H9 (cell line): Measurements from ENCODE around the gene ZNF879. TPM values are rescaled to one million over a fixed set of nuclear protein-coding genes. Genes with fewer than 3 reads are reported as not detected.

ENCODE experiments used
- DNase-seq: peaks from one replicate; pipeline ENCODE4 v3.0.0-alpha.2; 2017
- H2AFZ ChIP-seq: one replicate; pipeline ENCODE4 v1.6.1; 2013; ENCODE audit warnings: mild to moderate bottlenecking, low read length, control low read depth, moderate library complexity
- H2AK5ac ChIP-seq: 2 replicates; pipeline ENCODE4 v1.6.1; 2013; ENCODE audit warnings: low read length, control low read depth, mixed read lengths; ENCODE audit not compliant: insufficient read length
- H2BK120ac ChIP-seq: one replicate; pipeline ENCODE4 v1.6.1; 2013; ENCODE audit warnings: low read depth, mild to moderate bottlenecking, low read length, control low read depth, inconsistent platforms; ENCODE audit not compliant: poor library complexity, severe bottlenecking
- H2BK12ac ChIP-seq: 2 replicates; pipeline ENCODE4 v1.6.1; 2013; ENCODE audit warnings: low read length, control low read depth, mixed read lengths, low read depth; ENCODE audit not compliant: insufficient read length
- H2BK15ac ChIP-seq: 2 replicates; pipeline ENCODE4 v1.6.1; 2013; ENCODE audit warnings: low read depth, low read length, control low read depth
- H2BK20ac ChIP-seq: one replicate; pipeline ENCODE4 v1.6.1; 2013; ENCODE audit warnings: low read depth, mild to moderate bottlenecking, low read length, control low read depth, inconsistent platforms; ENCODE audit not compliant: poor library complexity, severe bottlenecking
- H2BK5ac ChIP-seq: 2 replicates; pipeline ENCODE4 v1.6.1; 2013; ENCODE audit warnings: low read length, control low read depth, mixed read lengths; ENCODE audit not compliant: insufficient read length
- H3K14ac ChIP-seq: 2 replicates; pipeline ENCODE4 v1.6.1; 2013; ENCODE audit warnings: low read length, control low read depth; ENCODE audit not compliant: insufficient read depth
- H3K18ac ChIP-seq: 2 replicates; pipeline ENCODE4 v1.6.1; 2013; ENCODE audit warnings: low read depth, mild to moderate bottlenecking, mixed read lengths, low read length, control low read depth; ENCODE audit not compliant: insufficient read length
- H3K23ac ChIP-seq: 2 replicates; pipeline ENCODE4 v1.6.1; 2013; ENCODE audit warnings: low read length, control low read depth, mixed read lengths, low read depth; ENCODE audit not compliant: insufficient read length
- H3K23me2 ChIP-seq: 2 replicates; pipeline ENCODE4 v1.6.1; 2013; ENCODE audit warnings: low read depth, mild to moderate bottlenecking, mixed read lengths, low read length, control low read depth; ENCODE audit not compliant: insufficient read length, poor library complexity, severe bottlenecking
- H3K27ac ChIP-seq: 2 replicates; pipeline ENCODE4 v1.5.1; 2013; ENCODE audit warnings: low read length, control low read depth, mixed read lengths, low read depth; ENCODE audit not compliant: insufficient read length
- H3K27me3 ChIP-seq: 2 replicates; pipeline ENCODE4 v1.6.1; 2013; ENCODE audit warnings: low read length, control low read depth, inconsistent platforms; ENCODE audit not compliant: insufficient read depth
- H3K4ac ChIP-seq: 2 replicates; pipeline ENCODE4 v1.6.1; 2013; ENCODE audit warnings: low read depth, mild to moderate bottlenecking, control low read depth, inconsistent platforms, low read length, moderate library complexity
- H3K4me1 ChIP-seq: 2 replicates; pipeline ENCODE4 v1.6.1; 2013; ENCODE audit warnings: low read length, control low read depth, inconsistent platforms; ENCODE audit not compliant: insufficient read depth
- H3K4me2 ChIP-seq: 2 replicates; pipeline ENCODE4 v1.6.1; 2013; ENCODE audit warnings: low read length, control low read depth, mixed read lengths; ENCODE audit not compliant: insufficient read length, insufficient read depth
- H3K56ac ChIP-seq: 2 replicates; pipeline ENCODE4 v1.6.1; 2013; ENCODE audit warnings: low read depth, mild to moderate bottlenecking, mixed read lengths, low read length, control low read depth; ENCODE audit not compliant: insufficient read length
- H3K79me1 ChIP-seq: 2 replicates; pipeline ENCODE4 v1.6.1; 2013; ENCODE audit warnings: low read depth, mild to moderate bottlenecking, moderate library complexity, low read length, control low read depth, inconsistent platforms; ENCODE audit not compliant: insufficient read depth, poor library complexity, severe bottlenecking
- H3K79me2 ChIP-seq: 2 replicates; pipeline ENCODE4 v1.6.1; 2013; ENCODE audit warnings: low read length, control low read depth, inconsistent platforms; ENCODE audit not compliant: insufficient read depth
- H3K9ac ChIP-seq: 2 replicates; pipeline ENCODE4 v1.6.1; 2013; ENCODE audit warnings: low read length, control low read depth, mixed read lengths; ENCODE audit not compliant: insufficient read length; ENCODE audit errors: extremely low read depth
- H3K9me3 ChIP-seq: one replicate; pipeline ENCODE4 v1.6.1; 2013; ENCODE audit warnings: low read depth, low read length, inconsistent platforms; ENCODE audit not compliant: control insufficient read depth
- H3T11ph ChIP-seq: one replicate; pipeline ENCODE4 v1.6.1; 2013; ENCODE audit warnings: mild to moderate bottlenecking, low read length, control low read depth, inconsistent platforms
- H4K20me1 ChIP-seq: one replicate; pipeline ENCODE4 v1.6.1; 2013; ENCODE audit not compliant: control insufficient read depth, insufficient read length, insufficient read depth
- H4K5ac ChIP-seq: 2 replicates; pipeline ENCODE4 v1.6.1; 2013; ENCODE audit warnings: low read depth, mild to moderate bottlenecking, mixed read lengths, low read length, control low read depth; ENCODE audit not compliant: insufficient read length
- H4K8ac ChIP-seq: replicated peaks from 2 replicates; pipeline ENCODE4 v1.6.1; 2013; ENCODE audit warnings: low read length, control low read depth, mixed read lengths, low read depth; ENCODE audit not compliant: insufficient read length
- H4K91ac ChIP-seq: 2 replicates; pipeline ENCODE4 v1.6.1; 2013; ENCODE audit warnings: low read depth, mild to moderate bottlenecking, moderate library complexity, mixed read lengths, low read length, control low read depth; ENCODE audit not compliant: insufficient read length
- H3K27ac Mint-ChIP-seq, 3 experiments: 2 replicates in 2 of 3; 3 replicates in 1 of 3; pipeline ENCODE4 v1.8.0; 2020 to 2021; ENCODE audit warnings: mixed read lengths in 3 of 3, mild to moderate bottlenecking in 1 of 3, moderate library complexity in 1 of 3
- H3K27me3 Mint-ChIP-seq: 2 replicates; pipeline ENCODE4 v1.8.0; 2021; ENCODE audit warnings: low read depth, mild to moderate bottlenecking, moderate library complexity, mixed read lengths
- H3K36me3 Mint-ChIP-seq, 3 experiments: 2 replicates in 2 of 3; 3 replicates in 1 of 3; pipeline ENCODE4 v1.8.0; 2020 to 2021; ENCODE audit warnings: low read depth in 3 of 3, mixed read lengths in 3 of 3; ENCODE audit not compliant: insufficient read depth in 1 of 3
- H3K4me1 Mint-ChIP-seq, 2 experiments: 2 replicates each; pipeline ENCODE4 v1.8.0; 2020; ENCODE audit warnings: mixed read lengths in 2 of 2
- H3K4me3 Mint-ChIP-seq, 2 experiments: 2 replicates in 1 of 2; 3 replicates in 1 of 2; pipeline ENCODE4 v1.8.0; 2020 to 2021; ENCODE audit warnings: mild to moderate bottlenecking in 2 of 2, mixed read lengths in 2 of 2, moderate library complexity in 1 of 2
- H3K9me3 Mint-ChIP-seq, 2 experiments: 2 replicates in 1 of 2; 3 replicates in 1 of 2; pipeline ENCODE4 v1.8.0; 2020; ENCODE audit warnings: mild to moderate bottlenecking in 2 of 2, mixed read lengths in 2 of 2, moderate library complexity in 1 of 2
- WGBS: extraction: QIAGEN DNeasy Blood & Tissue Kit; methylation state at CpG from one replicate; pipeline ENCODE4 v1.1.7; 2013; ENCODE audit warnings: missing lambda C conversion rate, low lambda C conversion rate, mixed read lengths; ENCODE audit not compliant: insufficient read length; ENCODE audit errors: extremely low coverage; 5-methylcytosine and 5-hydroxymethylcytosine counted together
- long read RNA-seq: library from polyadenylated mRNA; unstranded; transcript quantifications from one replicate; pipeline ENCODE4 v2.0.0, GENCODE V29; 2020
- total RNA-seq: library from RNA; stranded (reverse); gene quantifications from 2 replicates; pipeline ENCODE4 v1.2.1, GENCODE V29; 2021
- TF ChIP-seq, protein P1 (sequence below): fragments of 200-600 bp; sonication (generic); conservative IDR thresholded peaks from 3 replicates; pipeline ENCODE4 v1.8.0; 2021; ENCODE audit warnings: antibody characterized with exemption, mild to moderate bottlenecking

Gene ZNF879
- 5.4 and 6.4 TPM in 2 replicates for total RNA-seq
- long read RNA-seq, transcript ZNF879-204 (5 exons, 553 nt): minor isoform, 5 of 27 reads
- long read RNA-seq, transcript ZNF879-201 (5 exons, 3,304 nt): major isoform, 19 of 27 reads
- long read RNA-seq, partial matches to known transcripts: 1 of 27 reads
- long read RNA-seq, other reads (novel, unspliced or antisense): 2 of 27 reads

DNA sequence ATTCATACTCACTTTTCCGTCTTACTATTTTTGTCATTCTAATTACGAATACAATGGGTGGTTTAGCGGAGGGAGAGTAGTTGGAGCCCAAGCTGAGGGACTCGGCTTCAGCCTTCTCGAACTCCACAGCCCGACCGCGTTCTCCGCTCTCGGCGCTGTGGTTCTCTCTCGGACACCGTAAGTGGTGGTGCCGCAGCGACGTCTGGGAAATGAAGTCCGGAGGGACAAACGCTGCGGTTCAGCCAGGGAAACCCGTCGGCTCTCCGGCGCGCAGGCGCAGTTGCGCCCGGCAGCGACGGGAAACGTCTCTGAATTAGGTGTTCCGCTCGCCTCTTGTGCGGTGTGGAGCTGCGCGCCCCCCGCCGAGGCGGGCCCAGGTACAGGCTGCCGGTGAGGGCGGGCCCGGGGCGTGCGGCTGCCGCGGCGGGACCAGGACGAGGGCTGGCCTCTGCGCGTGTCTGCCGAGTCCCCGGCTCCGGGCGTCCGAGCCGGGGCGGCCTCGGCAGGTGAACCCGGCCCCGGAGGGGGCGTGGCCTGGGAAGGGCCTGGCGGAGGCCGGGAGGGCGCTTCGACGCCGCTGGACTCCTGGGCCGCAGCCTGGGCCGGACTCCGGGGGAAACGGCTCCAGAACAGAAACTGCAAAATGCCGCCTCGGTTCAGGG, at the start of gene ZNF879:
Gene ZNF879, plus strand, starts transcription at position 277 of the 662 bp plus-strand sequence. CDS start 1,201 bp downstream, outside the sequence.
- Histone ChIP-seq H3K18ac (peak within 1 kb of the TSS; percentile 54), H3K14ac (peak within 1 kb of the TSS; percentile 84; the same call in 1 of the 2 replicates), H3K9ac (no peak within 1 kb of the TSS), H4K20me1 (no peaks in the 10 kb centered on the region), H3K27me3 (no peaks in the 10 kb centered on the region), H3K23me2 (peaks cover 3% of the 10 kb centered on the region), H4K5ac (no peak within 1 kb of the TSS), H2BK15ac (no peak within 1 kb of the TSS), H2AFZ (peak within 1 kb of the TSS; percentile 50), H3K27ac (no peak within 1 kb of the TSS), H3K79me1 (no peaks in the 10 kb centered on the region), H2BK120ac (no peak within 1 kb of the TSS), H2BK12ac (no peak within 1 kb of the TSS), H2BK5ac (no peak within 1 kb of the TSS), H3K4ac (no peak within 1 kb of the TSS), H3T11ph (no peak within 1 kb of the TSS), H3K56ac (no peak within 1 kb of the TSS), H3K23ac (no peak within 1 kb of the TSS), H3K9me3 (peaks cover 26% of the 10 kb centered on the region), H2AK5ac (no peak within 1 kb of the TSS), H2BK20ac (no peak within 1 kb of the TSS), H3K4me1 (no peaks in the 10 kb centered on the region), H4K8ac (no peak within 1 kb of the TSS), H4K91ac (no peak within 1 kb of the TSS), H3K4me2 (peak within 1 kb of the TSS; percentile 56), H3K79me2 (no peaks in the 10 kb centered on the region)
- Mint-ChIP-seq H3K9me3 (peaks cover 58 to 64% of the 10 kb centered on the region in 2 experiments), H3K36me3 (peaks cover 35 to 36% (median 35%) of the 10 kb centered on the region in 3 experiments), H3K4me3 (peak within 1 kb of the TSS; percentile 81 to 88), H3K27ac (peak within 1 kb of the TSS in 1 of 3 experiments; percentile 92; a peak in 2 of 7 replicates), H3K4me1 (peaks cover 4 to 7% of the 10 kb centered on the region in 2 experiments; a peak in 2 of 4 replicates), H3K27me3 (peaks cover 9% of the 10 kb centered on the region)
- DNase-seq: peak; percentile 97
- TF ChIP-seq, protein P1, sequence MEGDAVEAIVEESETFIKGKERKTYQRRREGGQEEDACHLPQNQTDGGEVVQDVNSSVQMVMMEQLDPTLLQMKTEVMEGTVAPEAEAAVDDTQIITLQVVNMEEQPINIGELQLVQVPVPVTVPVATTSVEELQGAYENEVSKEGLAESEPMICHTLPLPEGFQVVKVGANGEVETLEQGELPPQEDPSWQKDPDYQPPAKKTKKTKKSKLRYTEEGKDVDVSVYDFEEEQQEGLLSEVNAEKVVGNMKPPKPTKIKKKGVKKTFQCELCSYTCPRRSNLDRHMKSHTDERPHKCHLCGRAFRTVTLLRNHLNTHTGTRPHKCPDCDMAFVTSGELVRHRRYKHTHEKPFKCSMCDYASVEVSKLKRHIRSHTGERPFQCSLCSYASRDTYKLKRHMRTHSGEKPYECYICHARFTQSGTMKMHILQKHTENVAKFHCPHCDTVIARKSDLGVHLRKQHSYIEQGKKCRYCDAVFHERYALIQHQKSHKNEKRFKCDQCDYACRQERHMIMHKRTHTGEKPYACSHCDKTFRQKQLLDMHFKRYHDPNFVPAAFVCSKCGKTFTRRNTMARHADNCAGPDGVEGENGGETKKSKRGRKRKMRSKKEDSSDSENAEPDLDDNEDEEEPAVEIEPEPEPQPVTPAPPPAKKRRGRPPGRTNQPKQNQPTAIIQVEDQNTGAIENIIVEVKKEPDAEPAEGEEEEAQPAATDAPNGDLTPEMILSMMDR: no peak
- no CpG with 5 or more reads among the region's 72 CpGs for WGBS
